Neural progenitor cell (in vitro differentiated cells): ENCODE results near the gene SMARCA4. TPM values are rescaled to one million over a fixed set of nuclear protein-coding genes. Genes with fewer than 3 reads are reported as not detected.

Source experiments
- DNase-seq: peaks from one replicate; pipeline ENCODE4 v3.0.0-alpha.2; 2016; ENCODE audit warnings: low spot score
- H2AFZ ChIP-seq: fragments of 200-600 bp; sonication (generic); replicated peaks from 2 replicates; pipeline ENCODE4 v1.6.1; 2016; ENCODE audit warnings: antibody characterized with exemption
- H3F3A ChIP-seq: fragments of 200-600 bp; sonication (generic); 2 replicates; pipeline ENCODE4 v1.6.1; 2016; ENCODE audit warnings: antibody characterized with exemption, low read depth
- H3K27ac ChIP-seq: fragments of 200-600 bp; sonication (generic); 2 replicates; pipeline ENCODE4 v1.5.1; 2016; ENCODE audit warnings: mild to moderate bottlenecking
- H3K27me3 ChIP-seq: fragments of 200-600 bp; sonication (generic); 2 replicates; pipeline ENCODE4 v1.6.1; 2016; ENCODE audit warnings: mild to moderate bottlenecking, moderate library complexity
- H3K36me3 ChIP-seq: fragments of 200-600 bp; sonication (generic); 2 replicates; pipeline ENCODE4 v1.5.1; 2016
- H3K4me1 ChIP-seq: fragments of 200-600 bp; sonication (generic); 2 replicates; pipeline ENCODE4 v1.6.1; 2016; ENCODE audit warnings: mixed run types
- H3K4me2 ChIP-seq: fragments of 200-600 bp; sonication (generic); 2 replicates; pipeline ENCODE4 v1.6.1; 2016
- H3K4me3 ChIP-seq: fragments of 200-600 bp; sonication (generic); 2 replicates; pipeline ENCODE4 v1.5.1; 2016
- H3K79me2 ChIP-seq: fragments of 200-600 bp; sonication (generic); 2 replicates; pipeline ENCODE4 v1.6.1; 2016; ENCODE audit warnings: low read depth
- H3K9ac ChIP-seq: fragments of 200-600 bp; sonication (generic); 2 replicates; pipeline ENCODE4 v1.6.1; 2016
- H3K9me3 ChIP-seq: fragments of 200-600 bp; sonication (generic); 2 replicates; pipeline ENCODE4 v1.5.1; 2016; ENCODE audit warnings: low read depth
- H4K20me1 ChIP-seq: fragments of 200-600 bp; sonication (generic); 2 replicates; pipeline ENCODE4 v1.6.1; 2016; ENCODE audit warnings: low read depth
- H3K27ac Mint-ChIP-seq: 3 replicates; pipeline ENCODE4 v1.8.0; 2021; ENCODE audit warnings: mixed read lengths
- H3K27me3 Mint-ChIP-seq: 2 replicates; pipeline ENCODE4 v1.8.0; 2022; ENCODE audit warnings: low read depth, mild to moderate bottlenecking, inconsistent platforms, moderate library complexity, mixed read lengths; ENCODE audit not compliant: insufficient read depth
- H3K36me3 Mint-ChIP-seq: 3 replicates; pipeline ENCODE4 v1.8.0; 2021; ENCODE audit warnings: mixed read lengths
- H3K4me1 Mint-ChIP-seq: 3 replicates; pipeline ENCODE4 v1.8.0; 2021; ENCODE audit warnings: mixed read lengths
- H3K4me3 Mint-ChIP-seq: 3 replicates; pipeline ENCODE4 v1.8.0; 2021; ENCODE audit warnings: mild to moderate bottlenecking, moderate library complexity, mixed read lengths
- H3K9me3 Mint-ChIP-seq: 3 replicates; pipeline ENCODE4 v1.8.0; 2020; ENCODE audit warnings: mixed read lengths
- CTCF ChIP-seq: fragments of 200-600 bp; sonication (generic); IDR thresholded peaks from 2 replicates; pipeline ENCODE4 v1.5.1; 2017; ENCODE audit warnings: antibody characterized with exemption, mild to moderate bottlenecking
- EZH2 ChIP-seq: fragments of 200-600 bp; sonication (generic); IDR thresholded peaks from 2 replicates; pipeline ENCODE4 v1.6.1; 2017; ENCODE audit warnings: antibody characterized with exemption, mild to moderate bottlenecking, moderate library complexity
- EZH2phosphoT487 ChIP-seq: fragments of 200-600 bp; sonication (generic); IDR thresholded peaks from 2 replicates; pipeline ENCODE4 v1.6.1; 2017; ENCODE audit warnings: antibody characterized with exemption
- total RNA-seq: library from RNA; depleted of rRNA; stranded (reverse); fragments of >200 nt; gene quantifications from 2 replicates; pipeline ENCODE4 v1.2.3, GENCODE V29; 2015; ENCODE audit warnings: low replicate concordance

Gene SMARCA4
- total RNA-seq, 1 donor from 2014 or later = 169 TPM

- peak overlapping the region; percentile 93 for H3K4me3 ChIP-seq
- H4K20me1 ChIP-seq = peaks cover 49% of the 10 kb centered on the region
- H3K79me2 ChIP-seq = peaks cover 61% of the 10 kb centered on the region
- Mint-ChIP-seq H3K9me3 (no peaks in the 10 kb centered on the region), H3K27ac (peak overlapping the region; percentile 21), H3K36me3 (peaks cover 17% of the 10 kb centered on the region), H3K4me3 (peak overlapping the region; percentile 94), H3K27me3 (peaks cover 7% of the 10 kb centered on the region), H3K4me1 (peaks cover 37% of the 10 kb centered on the region)
- peaks cover 28% of the 10 kb centered on the region for H3F3A ChIP-seq
- no peak overlapping the region for H2AFZ ChIP-seq
- peak overlapping the region; percentile 89 for H3K4me2 ChIP-seq
- DNase-seq = peak; percentile 99
- H3K9me3 ChIP-seq = no peaks in the 10 kb centered on the region
- H3K36me3 ChIP-seq = no peaks in the 10 kb centered on the region
- peak overlapping the region; percentile 85 for H3K9ac ChIP-seq
- H3K4me1 ChIP-seq = peaks cover 29% of the 10 kb centered on the region
- H3K27me3 ChIP-seq = no peaks in the 10 kb centered on the region
- no peak for TF ChIP-seq EZH2
- no peak for TF ChIP-seq CTCF
- no peak for TF ChIP-seq EZH2phosphoT487
- peak overlapping the region; percentile 97 for H3K27ac ChIP-seq
These were observed 129.6 kb downstream of the SMARCA4 start for GRCh38 chr19:11090264-11090996.

GRCh38 chr19:11090997-11091702, 130.3 kb downstream of the SMARCA4 start:
- H3K27me3 ChIP-seq = no peaks in the 10 kb centered on the region
- Mint-ChIP-seq H3K36me3 (peaks cover 23% of the 10 kb centered on the region), H3K4me1 (peaks cover 39% of the 10 kb centered on the region), H3K4me3 (peak overlapping the region; percentile 93), H3K9me3 (no peaks in the 10 kb centered on the region), H3K27me3 (peaks cover 8% of the 10 kb centered on the region), H3K27ac (peak overlapping the region; percentile 69)
- peak overlapping the region; percentile 89 for H3K4me2 ChIP-seq
- no peak for DNase-seq
- no peak overlapping the region for H2AFZ ChIP-seq
- H3K27ac ChIP-seq = peak overlapping the region; percentile 96
- H4K20me1 ChIP-seq = peaks cover 57% of the 10 kb centered on the region
- H3K79me2 ChIP-seq = peaks cover 68% of the 10 kb centered on the region
- TF ChIP-seq EZH2phosphoT487 (no peak), EZH2 (no peak), CTCF (no peak)
- H3K9ac ChIP-seq = peak overlapping the region; percentile 85
- H3K4me3 ChIP-seq = peak overlapping the region; percentile 93
- no peaks in the 10 kb centered on the region for H3K36me3 ChIP-seq
- peaks cover 28% of the 10 kb centered on the region for H3F3A ChIP-seq
- H3K9me3 ChIP-seq = no peaks in the 10 kb centered on the region
- H3K4me1 ChIP-seq = peaks cover 29% of the 10 kb centered on the region

DNA sequence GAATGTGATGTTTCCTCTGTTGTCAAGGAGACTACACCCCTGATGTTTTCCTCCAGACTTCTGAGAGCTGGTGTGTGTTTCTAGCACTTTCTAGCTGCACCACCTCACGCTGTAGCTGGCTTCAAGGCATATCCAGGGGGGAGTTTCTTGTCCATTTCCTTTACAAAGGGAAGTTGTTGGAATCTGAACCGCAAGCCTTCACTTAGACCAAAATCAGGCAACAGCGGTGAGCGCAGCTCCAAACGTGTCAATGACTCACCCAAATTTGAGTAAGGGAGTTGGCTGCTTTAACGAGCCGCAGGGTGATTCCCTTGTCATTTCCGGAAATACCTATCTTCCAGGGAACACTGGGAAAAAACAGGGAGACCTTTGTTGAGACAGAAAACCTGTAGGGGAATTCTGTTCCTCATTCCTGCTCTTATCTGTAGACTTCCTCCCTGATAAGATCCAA, 130.9 kb downstream of the SMARCA4 start:
- no peak overlapping the region for H2AFZ ChIP-seq
- H3K4me3 ChIP-seq = peak overlapping the region; percentile 93
- H3K9ac ChIP-seq = no peak overlapping the region
- peaks cover 62% of the 10 kb centered on the region for H4K20me1 ChIP-seq
- peaks cover 28% of the 10 kb centered on the region for H3F3A ChIP-seq
- H3K36me3 ChIP-seq = no peaks in the 10 kb centered on the region
- TF ChIP-seq EZH2phosphoT487 = no peak
- TF ChIP-seq EZH2 = no peak
- no peak for TF ChIP-seq CTCF
- H3K9me3 Mint-ChIP-seq = no peaks in the 10 kb centered on the region
- peaks cover 74% of the 10 kb centered on the region for H3K79me2 ChIP-seq
- no peaks in the 10 kb centered on the region for H3K9me3 ChIP-seq
- no peaks in the 10 kb centered on the region for H3K27me3 ChIP-seq
- H3K4me2 ChIP-seq = peak overlapping the region; percentile 89
- no peak for DNase-seq
- H3K27ac Mint-ChIP-seq = peak overlapping the region; percentile 69
- peaks cover 29% of the 10 kb centered on the region for H3K4me1 ChIP-seq
- H3K36me3 Mint-ChIP-seq = peaks cover 28% of the 10 kb centered on the region
- peaks cover 44% of the 10 kb centered on the region for H3K4me1 Mint-ChIP-seq
- peak overlapping the region; percentile 93 for H3K4me3 Mint-ChIP-seq
- peaks cover 8% of the 10 kb centered on the region for H3K27me3 Mint-ChIP-seq
- H3K27ac ChIP-seq = peak overlapping the region; percentile 16
